Measurements from ENCODE around the gene METTL21A. TPM values are rescaled to one million over a fixed set of nuclear protein-coding genes. Genes with fewer than 3 reads are reported as not detected.

METTL21A gene
- total and polyA plus RNA-seq, 2 of the 13 experiments (the other 11 are each of a cell fraction or from before 2014, with no cell fraction given), result 42.4 to 61.2 TPM

DNA sequence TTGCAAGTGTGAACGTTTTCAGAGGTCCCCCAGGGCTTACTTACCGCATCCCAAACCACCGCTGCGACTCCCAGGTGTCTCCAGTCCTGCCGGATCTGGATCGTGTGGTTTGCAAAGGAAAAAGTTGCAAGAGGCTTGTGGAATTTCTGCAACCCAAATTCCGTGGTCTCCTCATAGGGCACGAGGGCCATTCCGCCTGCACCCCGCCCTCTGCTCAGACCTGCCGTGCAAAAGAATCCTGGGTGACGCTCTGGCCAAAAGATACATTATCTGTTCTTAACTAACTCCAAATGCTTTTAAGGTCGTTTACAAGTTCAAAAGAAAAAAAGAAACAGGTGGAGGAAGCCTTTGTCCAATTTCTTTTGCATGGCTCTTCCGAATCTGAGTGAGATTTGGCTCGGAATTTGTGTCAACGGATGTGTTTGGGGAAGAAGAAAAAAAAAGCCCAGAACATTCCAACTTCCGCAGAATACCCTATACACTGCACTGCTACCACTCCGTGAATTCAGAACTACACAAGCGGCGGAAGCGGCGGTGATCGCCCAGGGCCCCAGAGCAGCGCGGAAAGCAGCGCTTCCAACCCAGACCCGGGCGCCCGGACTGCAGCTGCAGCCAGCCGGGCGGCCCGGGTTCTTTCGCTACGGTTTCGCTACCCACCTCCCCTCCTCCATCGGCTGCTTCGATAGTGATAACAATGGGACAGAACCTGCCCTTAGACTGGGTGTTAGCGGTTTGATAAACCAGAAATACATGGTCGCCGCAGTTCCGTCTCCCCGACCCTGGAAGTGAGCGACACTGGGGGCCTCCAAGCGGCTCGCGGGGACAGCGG lies 795 bp downstream of the METTL21A start (continued):
- TF ChIP-seq SIX1 (CRISPR knock-in tag; IDR thresholded peaks at IDR 0.05; ENCODE audit: borderline replicate concordance) (peak; percentile 12; the same call in 1 of the 2 replicates), SOX5 (CRISPR knock-in tag; IDR thresholded peaks at IDR 0.05; ENCODE audit: borderline replicate concordance) (peak; percentile 18; the same call in 1 of the 2 replicates), SIN3A (IDR thresholded peaks at IDR 0.05; ENCODE audit: borderline replicate concordance, low read depth, low read length) (no peak), BCL6 (CRISPR knock-in tag; IDR thresholded peaks at IDR 0.05) (no peak), REL (CRISPR knock-in tag; conservative IDR thresholded peaks at IDR 0.05) (peak; percentile 89; the same call in 1 of the 2 replicates), ARNTL (CRISPR knock-in tag; IDR thresholded peaks at IDR 0.05) (no peak), NR2F2 (IDR thresholded peaks at IDR 0.05; ENCODE audit: borderline replicate concordance, low read depth) (0 out of 2 replicates have a peak, but pooled peaks have one; percentile 31), ZNF670 (CRISPR knock-in tag; IDR thresholded peaks at IDR 0.05; ENCODE audit: borderline replicate concordance) (no peak), BORCS8-MEF2B (CRISPR knock-in tag; IDR thresholded peaks at IDR 0.05) (no peak), POLR2A (IDR thresholded peaks at IDR 0.05; ENCODE audit: insufficient read depth in 1 of 2, low read depth in 2 of 2, low read length in 2 of 2) (peak; percentile 59 to 78; a peak in 2 of 4 replicates), KMT2B (CRISPR knock-in tag; IDR thresholded peaks at IDR 0.05) (no peak), ZNF180 (CRISPR knock-in tag; IDR thresholded peaks at IDR 0.05; ENCODE audit: borderline replicate concordance, low read depth) (no peak), SIX4 (CRISPR knock-in tag; IDR thresholded peaks at IDR 0.05) (no peak), HMG20B (CRISPR knock-in tag; conservative IDR thresholded peaks at IDR 0.05) (peak; percentile 8; the same call in 1 of the 2 replicates), XRCC5 (optimal IDR thresholded peaks at IDR 0.05; ENCODE audit: low read length) (no peak), BHLHE40 (IDR thresholded peaks at IDR 0.05; ENCODE audit: low read length) (no peak), ZNF746 (CRISPR knock-in tag; IDR thresholded peaks at IDR 0.05) (no peak)
- TF ChIP-seq, protein P1, sequence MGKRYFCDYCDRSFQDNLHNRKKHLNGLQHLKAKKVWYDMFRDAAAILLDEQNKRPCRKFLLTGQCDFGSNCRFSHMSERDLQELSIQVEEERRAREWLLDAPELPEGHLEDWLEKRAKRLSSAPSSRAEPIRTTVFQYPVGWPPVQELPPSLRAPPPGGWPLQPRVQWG (CRISPR knock-in tag; IDR thresholded peaks at IDR 0.05; ENCODE audit: borderline replicate concordance, low read depth), result no peak
- TF ChIP-seq, protein P2, sequence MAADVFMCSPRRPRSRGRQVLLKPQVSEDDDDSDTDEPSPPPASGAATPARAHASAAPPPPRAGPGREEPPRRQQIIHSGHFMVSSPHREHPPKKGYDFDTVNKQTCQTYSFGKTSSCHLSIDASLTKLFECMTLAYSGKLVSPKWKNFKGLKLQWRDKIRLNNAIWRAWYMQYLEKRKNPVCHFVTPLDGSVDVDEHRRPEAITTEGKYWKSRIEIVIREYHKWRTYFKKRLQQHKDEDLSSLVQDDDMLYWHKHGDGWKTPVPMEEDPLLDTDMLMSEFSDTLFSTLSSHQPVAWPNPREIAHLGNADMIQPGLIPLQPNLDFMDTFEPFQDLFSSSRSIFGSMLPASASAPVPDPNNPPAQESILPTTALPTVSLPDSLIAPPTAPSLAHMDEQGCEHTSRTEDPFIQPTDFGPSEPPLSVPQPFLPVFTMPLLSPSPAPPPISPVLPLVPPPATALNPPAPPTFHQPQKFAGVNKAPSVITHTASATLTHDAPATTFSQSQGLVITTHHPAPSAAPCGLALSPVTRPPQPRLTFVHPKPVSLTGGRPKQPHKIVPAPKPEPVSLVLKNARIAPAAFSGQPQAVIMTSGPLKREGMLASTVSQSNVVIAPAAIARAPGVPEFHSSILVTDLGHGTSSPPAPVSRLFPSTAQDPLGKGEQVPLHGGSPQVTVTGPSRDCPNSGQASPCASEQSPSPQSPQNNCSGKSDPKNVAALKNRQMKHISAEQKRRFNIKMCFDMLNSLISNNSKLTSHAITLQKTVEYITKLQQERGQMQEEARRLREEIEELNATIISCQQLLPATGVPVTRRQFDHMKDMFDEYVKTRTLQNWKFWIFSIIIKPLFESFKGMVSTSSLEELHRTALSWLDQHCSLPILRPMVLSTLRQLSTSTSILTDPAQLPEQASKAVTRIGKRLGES (CRISPR knock-in tag; IDR thresholded peaks at IDR 0.05; ENCODE audit: borderline replicate concordance), result no peak
- TF ChIP-seq, protein P3, sequence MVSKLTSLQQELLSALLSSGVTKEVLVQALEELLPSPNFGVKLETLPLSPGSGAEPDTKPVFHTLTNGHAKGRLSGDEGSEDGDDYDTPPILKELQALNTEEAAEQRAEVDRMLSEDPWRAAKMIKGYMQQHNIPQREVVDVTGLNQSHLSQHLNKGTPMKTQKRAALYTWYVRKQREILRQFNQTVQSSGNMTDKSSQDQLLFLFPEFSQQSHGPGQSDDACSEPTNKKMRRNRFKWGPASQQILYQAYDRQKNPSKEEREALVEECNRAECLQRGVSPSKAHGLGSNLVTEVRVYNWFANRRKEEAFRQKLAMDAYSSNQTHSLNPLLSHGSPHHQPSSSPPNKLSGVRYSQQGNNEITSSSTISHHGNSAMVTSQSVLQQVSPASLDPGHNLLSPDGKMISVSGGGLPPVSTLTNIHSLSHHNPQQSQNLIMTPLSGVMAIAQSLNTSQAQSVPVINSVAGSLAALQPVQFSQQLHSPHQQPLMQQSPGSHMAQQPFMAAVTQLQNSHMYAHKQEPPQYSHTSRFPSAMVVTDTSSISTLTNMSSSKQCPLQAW (CRISPR knock-in tag; IDR thresholded peaks at IDR 0.05), result no peak

Measured in HepG2 (cell line).